Nephron progenitor cell (in vitro differentiated cells): ENCODE results near the gene ATG5.
A peak's percentile ranks its signal among the peaks of the same experiment; 100 is the strongest.
"Not testable (repeated sequence)": the region's sequence is repeated elsewhere in the genome, so short reads cannot be mapped to it uniquely, and the experiment has no call there.

Source experiments
- DNase-seq: peaks from one replicate; pipeline ENCODE4 v3.0.0; 2021
- H3K27ac Mint-ChIP-seq: 2 replicates; pipeline ENCODE4 v1.8.0; 2021; ENCODE audit warnings: mild to moderate bottlenecking, moderate library complexity, mixed read lengths
- H3K27me3 Mint-ChIP-seq: 2 replicates; pipeline ENCODE4 v1.8.0; 2021; ENCODE audit warnings: mild to moderate bottlenecking, low read depth, mixed read lengths; ENCODE audit not compliant: poor library complexity
- H3K36me3 Mint-ChIP-seq: 2 replicates; pipeline ENCODE4 v1.8.0; 2021; ENCODE audit warnings: low read depth, mixed read lengths
- H3K4me1 Mint-ChIP-seq: 2 replicates; pipeline ENCODE4 v1.8.0; 2021; ENCODE audit warnings: mixed read lengths
- H3K4me3 Mint-ChIP-seq: 2 replicates; pipeline ENCODE4 v1.8.0; 2021; ENCODE audit warnings: mild to moderate bottlenecking, moderate library complexity, mixed read lengths
- H3K9me3 Mint-ChIP-seq: 2 replicates; pipeline ENCODE4 v1.8.0; 2021; ENCODE audit warnings: mild to moderate bottlenecking, moderate library complexity, mixed read lengths
- CTCF ChIP-seq: fragments of 200-600 bp; sonication (generic); IDR thresholded peaks from 2 replicates; pipeline ENCODE4 v1.5.0; 2021; ENCODE audit warnings: antibody characterized with exemption

Gene ATG5

GRCh38 chr6:106247293-106247692 is 78.3 kb downstream of the ATG5 start:
- H3K4me1 Mint-ChIP-seq: peaks cover 6% of the 10 kb centered on the region
- peak overlapping the region; percentile 32 for H3K27ac Mint-ChIP-seq
- no peak for DNase-seq
- peaks cover 5% of the 10 kb centered on the region for H3K9me3 Mint-ChIP-seq
- no peak overlapping the region for H3K4me3 Mint-ChIP-seq
- H3K36me3 Mint-ChIP-seq: peaks cover 40% of the 10 kb centered on the region
- no peaks in the 10 kb centered on the region for H3K27me3 Mint-ChIP-seq
- no peak for TF ChIP-seq CTCF

GRCh38 chr6:106244931-106245330 is 80.6 kb downstream of the ATG5 start:
- H3K36me3 Mint-ChIP-seq: peaks cover 49% of the 10 kb centered on the region
- no peak overlapping the region for H3K27ac Mint-ChIP-seq
- TF ChIP-seq CTCF: no peak
- H3K4me3 Mint-ChIP-seq: no peak overlapping the region
- H3K9me3 Mint-ChIP-seq: peaks cover 10% of the 10 kb centered on the region
- no peaks in the 10 kb centered on the region for H3K27me3 Mint-ChIP-seq
- no peak for DNase-seq
- H3K4me1 Mint-ChIP-seq: no peaks in the 10 kb centered on the region

GRCh38 chr6:106244521-106244920 is 81.0 kb downstream of the ATG5 start:
- TF ChIP-seq CTCF: no peak
- H3K36me3 Mint-ChIP-seq: peaks cover 48% of the 10 kb centered on the region
- no peak for DNase-seq
- H3K27me3 Mint-ChIP-seq: no peaks in the 10 kb centered on the region
- no peaks in the 10 kb centered on the region for H3K4me1 Mint-ChIP-seq
- H3K27ac Mint-ChIP-seq: no peak overlapping the region
- H3K4me3 Mint-ChIP-seq: no peak overlapping the region
- H3K9me3 Mint-ChIP-seq: peaks cover 10% of the 10 kb centered on the region

- H3K4me3 Mint-ChIP-seq: no peak overlapping the region
- no peaks in the 10 kb centered on the region for H3K4me1 Mint-ChIP-seq
- TF ChIP-seq CTCF: no peak
- DNase-seq: no peak
- peaks cover 57% of the 10 kb centered on the region for H3K36me3 Mint-ChIP-seq
- no peak overlapping the region for H3K27ac Mint-ChIP-seq
- H3K27me3 Mint-ChIP-seq: no peaks in the 10 kb centered on the region
- H3K9me3 Mint-ChIP-seq: peaks cover 10% of the 10 kb centered on the region
Measured at GRCh38 chr6:106243261-106243660, 82.3 kb downstream of the ATG5 start.

- Mint-ChIP-seq H3K36me3 (peaks cover 55% of the 10 kb centered on the region), H3K9me3 (peaks cover 13% of the 10 kb centered on the region), H3K4me1 (no peaks in the 10 kb centered on the region), H3K27ac (no peak overlapping the region), H3K27me3 (no peaks in the 10 kb centered on the region), H3K4me3 (no peak overlapping the region)
- no peak for DNase-seq
- TF ChIP-seq CTCF: no peak
Measured at GRCh38 chr6:106241498-106241897, 84.1 kb downstream of the ATG5 start.

- H3K27me3 Mint-ChIP-seq: no peaks in the 10 kb centered on the region
- H3K4me1 Mint-ChIP-seq: no peaks in the 10 kb centered on the region
Measured at GRCh38 chr6:106237286-106237685, 88.3 kb downstream of the ATG5 start.

GRCh38 chr6:106229876-106230445 is 95.6 kb downstream of the ATG5 start:
- DNase-seq, H3K27me3 Mint-ChIP-seq, H3K4me3 Mint-ChIP-seq: not testable (repeated sequence)
- peaks cover 73% of the 10 kb centered on the region for H3K36me3 Mint-ChIP-seq
- H3K9me3 Mint-ChIP-seq: peaks cover 41% of the 10 kb centered on the region
- peaks cover 27% of the 10 kb centered on the region for H3K4me1 Mint-ChIP-seq
- H3K27ac Mint-ChIP-seq: peak overlapping the region; percentile 75

More at GRCh38 chr6:106237286-106237685, 88.3 kb downstream of the ATG5 start:
- no peak for TF ChIP-seq CTCF
- no peak for DNase-seq
- Mint-ChIP-seq H3K27ac (no peak overlapping the region), H3K4me3 (no peak overlapping the region), H3K36me3 (peaks cover 73% of the 10 kb centered on the region), H3K9me3 (peaks cover 31% of the 10 kb centered on the region)
